Esophagus squamous epithelium (tissue), 5 donors: ENCODE data around the gene DLG5. TPM values are rescaled to one million over a fixed set of nuclear protein-coding genes. Genes with fewer than 3 reads are reported as not detected.

ENCODE experiments used
- DNase-seq: peaks from one replicate; lab custom pipeline; 2025; lab: John Stamatoyannopoulos, UW
- H3K27ac ChIP-seq, 4 donors: fragments of 200-600 bp; sonication (generic); one replicate each; pipeline ENCODE4 v1.5.1; 2016 to 2019; ENCODE audit warnings: mild to moderate bottlenecking in 1 of 4
- H3K27me3 ChIP-seq, 4 donors: fragments of 200-600 bp; sonication (generic); 1 replicate in 3 of 4; 2 replicates in 1 of 4; pipeline versions ENCODE4 v1.5.1 to v1.6.0; 2017 to 2021; ENCODE audit warnings: antibody characterized with exemption in 1 of 4
- H3K36me3 ChIP-seq, 3 donors: fragments of 200-600 bp; sonication (generic); one replicate each; pipeline ENCODE4 v1.5.1; 2016 to 2019
- H3K4me1 ChIP-seq, 3 donors: fragments of 200-600 bp; sonication (generic); one replicate each; pipeline ENCODE4 v1.5.1; 2017 to 2019
- H3K4me3 ChIP-seq, 4 donors: fragments of 200-600 bp; sonication (generic); 1 replicate in 3 of 4; 2 replicates in 1 of 4; pipeline ENCODE4 v1.5.1; 2016 to 2019; ENCODE audit warnings: mild to moderate bottlenecking in 2 of 4, moderate library complexity in 1 of 4
- H3K9me3 ChIP-seq, 3 donors: fragments of 200-600 bp; sonication (generic); one replicate each; pipeline ENCODE4 v1.5.1; 2016 to 2019
- POLR2A ChIP-seq, 4 donors: fragments of 450-650 bp; IDR thresholded peaks; one replicate each; pipeline ENCODE4 v1.6.1; 2017; ENCODE audit warnings: antibody characterized with exemption in 4 of 4, mild to moderate bottlenecking in 4 of 4, moderate library complexity in 3 of 4
- WGBS, 2 donors: methylation state at CpG; one replicate each; pipeline ENCODE4 v1.1.5; 2018; 5-methylcytosine and 5-hydroxymethylcytosine counted together
- intact Hi-C: fragments of 100-400 bp; cut with DNase I; formaldehyde crosslinking; loops from one replicate; pipeline ENCODE4 v1.15.0; 2022
- total RNA-seq, 4 donors: library from RNA; depleted of rRNA; stranded (reverse); fragments of >200 nt; gene quantifications; one replicate each; pipeline ENCODE4 v1.1.0, GENCODE V29; 2016
- TF ChIP-seq, protein P1 (sequence below), 6 experiments: fragments of 450-650 bp in 4 of 6; fragments of 200-600 bp in 2 of 6; sonication (generic) in 2 of 6; IDR thresholded peaks; one replicate each; pipeline ENCODE4 v1.5.1; 2016 to 2019; ENCODE audit warnings: antibody characterized with exemption in 6 of 6, mild to moderate bottlenecking in 4 of 6, moderate library complexity in 4 of 6
- donor health status: DM: yes; HTN: yes; CAD: no.

The DLG5 gene
- total RNA-seq, 4 donors from 2014 or later, result 34.1 to 50.9 (median 41.3) TPM

DNA sequence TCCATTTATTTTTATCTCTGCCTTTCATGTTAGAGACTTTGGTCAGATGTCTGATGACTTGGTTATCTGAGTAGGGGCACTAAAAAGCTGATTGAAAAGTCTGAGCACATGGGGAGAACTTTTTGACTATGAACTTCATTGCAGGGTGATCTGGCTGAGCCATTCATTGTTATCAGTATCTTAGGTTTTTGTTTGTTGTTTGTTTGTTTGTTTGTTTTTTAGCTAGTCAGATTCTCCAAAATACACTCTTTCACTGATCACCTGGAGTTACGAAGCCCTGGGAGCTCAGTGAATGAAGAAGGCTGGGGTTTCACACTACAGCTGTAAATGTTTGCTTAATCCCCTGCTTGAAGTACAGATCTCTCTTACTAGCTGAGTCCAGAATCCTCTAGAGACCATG lies 28.6 kb upstream of the DLG5 start:
- no peaks in the 10 kb centered on the region for H3K36me3 ChIP-seq
- no peak for TF ChIP-seq POLR2A (IDR thresholded peaks at IDR 0.05)
- no peak overlapping the region for H3K27ac ChIP-seq
- H3K9me3 ChIP-seq, result peaks cover 0 to 23% (median 22%) of the 10 kb centered on the region in 3 donors
- peaks cover 0 to 12% (median 0%) of the 10 kb centered on the region in 4 donors for H3K27me3 ChIP-seq
- H3K4me1 ChIP-seq, result peaks cover 0 to 17% (median 12%) of the 10 kb centered on the region in 3 donors
- DNase-seq, result no peak
- WGBS, 2 donors, result 57 to 93% methylated on average over 1 of the region's 1 CpG
- H3K4me3 ChIP-seq, result no peak overlapping the region
- intact Hi-C loops, result no loop called here

DNA sequence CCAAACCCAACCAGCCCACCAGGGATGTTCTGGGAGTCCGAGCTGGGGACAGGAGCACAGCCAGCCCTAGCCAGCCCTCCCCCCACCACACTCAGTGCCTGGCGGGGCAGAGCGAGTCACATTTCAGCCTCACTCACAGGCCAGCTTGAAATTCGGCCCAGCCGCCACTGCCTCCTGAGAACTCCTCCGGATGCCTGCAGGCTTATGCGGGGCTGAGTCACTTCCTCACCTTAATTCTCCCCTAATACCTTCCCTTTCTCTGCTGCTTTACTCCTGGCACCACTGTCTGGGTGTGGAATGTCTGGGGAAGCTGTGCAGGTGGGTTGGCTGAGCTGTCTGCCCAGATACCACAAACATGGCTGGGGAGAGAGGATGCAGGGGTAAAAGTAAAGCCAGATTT lies 22.6 kb upstream of the DLG5 start:
- TF ChIP-seq, protein P1, sequence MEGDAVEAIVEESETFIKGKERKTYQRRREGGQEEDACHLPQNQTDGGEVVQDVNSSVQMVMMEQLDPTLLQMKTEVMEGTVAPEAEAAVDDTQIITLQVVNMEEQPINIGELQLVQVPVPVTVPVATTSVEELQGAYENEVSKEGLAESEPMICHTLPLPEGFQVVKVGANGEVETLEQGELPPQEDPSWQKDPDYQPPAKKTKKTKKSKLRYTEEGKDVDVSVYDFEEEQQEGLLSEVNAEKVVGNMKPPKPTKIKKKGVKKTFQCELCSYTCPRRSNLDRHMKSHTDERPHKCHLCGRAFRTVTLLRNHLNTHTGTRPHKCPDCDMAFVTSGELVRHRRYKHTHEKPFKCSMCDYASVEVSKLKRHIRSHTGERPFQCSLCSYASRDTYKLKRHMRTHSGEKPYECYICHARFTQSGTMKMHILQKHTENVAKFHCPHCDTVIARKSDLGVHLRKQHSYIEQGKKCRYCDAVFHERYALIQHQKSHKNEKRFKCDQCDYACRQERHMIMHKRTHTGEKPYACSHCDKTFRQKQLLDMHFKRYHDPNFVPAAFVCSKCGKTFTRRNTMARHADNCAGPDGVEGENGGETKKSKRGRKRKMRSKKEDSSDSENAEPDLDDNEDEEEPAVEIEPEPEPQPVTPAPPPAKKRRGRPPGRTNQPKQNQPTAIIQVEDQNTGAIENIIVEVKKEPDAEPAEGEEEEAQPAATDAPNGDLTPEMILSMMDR (IDR thresholded peaks at IDR 0.05), result no peak
- TF ChIP-seq POLR2A (IDR thresholded peaks at IDR 0.05), result no peak
- H3K27ac ChIP-seq, result peak overlapping the region; percentile 55 to 73 (median 58)
- H3K9me3 ChIP-seq, result peaks cover 0 to 26% (median 22%) of the 10 kb centered on the region in 3 donors
- WGBS, 2 donors, result 13 to 20% methylated on average over 3 to 7 of the region's 7 CpGs
- no peaks in the 10 kb centered on the region for H3K36me3 ChIP-seq
- no peak for DNase-seq
- H3K4me1 ChIP-seq, result peaks cover 0 to 22% (median 0%) of the 10 kb centered on the region in 3 donors
- H3K27me3 ChIP-seq, result peaks cover 0 to 17% (median 0%) of the 10 kb centered on the region in 4 donors
- H3K4me3 ChIP-seq, result peak overlapping the region in 1 of 4 donors; percentile 26
- intact Hi-C loops, result no loop called here

DNA sequence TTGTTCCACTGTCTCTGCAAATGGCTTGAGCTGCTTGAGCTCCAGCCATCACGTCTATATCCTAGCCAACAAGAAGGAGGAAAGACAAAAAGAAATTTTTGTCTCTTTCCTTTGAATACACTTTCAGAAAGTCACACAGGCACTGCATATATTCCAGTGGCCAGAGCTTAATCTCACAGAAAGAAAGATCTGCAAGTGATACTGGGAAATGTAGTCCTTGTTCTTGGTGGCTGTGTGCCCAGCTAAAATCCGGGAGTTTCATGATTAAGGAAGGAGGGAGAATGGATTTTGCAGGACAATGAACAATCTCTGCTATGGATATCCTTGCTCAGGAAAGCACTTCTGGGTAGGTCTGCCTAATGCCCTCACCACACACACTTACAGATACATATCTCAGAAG lies 19.5 kb upstream of the DLG5 start:
- H3K27me3 ChIP-seq, result peaks cover 0 to 5% (median 0%) of the 10 kb centered on the region in 4 donors
- H3K9me3 ChIP-seq, result peaks cover 0 to 12% (median 9%) of the 10 kb centered on the region in 3 donors
- H3K4me3 ChIP-seq, result no peak overlapping the region
- DNase-seq, result no peak
- TF ChIP-seq, protein P1 (IDR thresholded peaks at IDR 0.05), result no peak
- TF ChIP-seq POLR2A (IDR thresholded peaks at IDR 0.05), result no peak
- no peaks in the 10 kb centered on the region for H3K36me3 ChIP-seq
- intact Hi-C loops, result no loop called here
- peaks cover 0 to 47% (median 9%) of the 10 kb centered on the region in 3 donors for H3K4me1 ChIP-seq
- H3K27ac ChIP-seq, result no peak overlapping the region
- 43% methylated on average over 2 of the region's 2 CpGs for WGBS, 2 donors

DNA sequence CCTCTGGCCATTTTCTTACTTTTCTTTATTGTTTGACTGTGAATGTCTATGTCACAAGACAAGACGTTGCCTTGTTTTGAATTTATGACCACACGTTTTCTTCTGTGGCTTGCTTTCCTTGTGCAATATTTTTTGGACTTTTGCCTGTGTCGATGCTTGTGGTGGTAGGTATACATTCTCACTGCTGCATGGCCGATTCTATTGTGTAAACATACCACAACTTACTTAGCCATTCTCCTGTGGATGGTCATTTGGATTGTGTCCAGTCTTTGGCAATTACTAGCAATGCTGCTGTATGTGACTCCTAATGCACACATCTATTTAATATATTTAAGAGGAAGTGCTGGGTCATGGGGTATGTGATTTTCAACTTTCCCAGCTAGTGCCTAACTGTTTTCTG lies 18.0 kb upstream of the DLG5 start:
- 16 to 37% methylated on average over 4 of the region's 4 CpGs for WGBS, 2 donors
- peaks cover 0 to 5% (median 0%) of the 10 kb centered on the region in 4 donors for H3K27me3 ChIP-seq
- no peak overlapping the region for H3K27ac ChIP-seq
- no peaks in the 10 kb centered on the region for H3K9me3 ChIP-seq
- TF ChIP-seq, protein P1 (IDR thresholded peaks at IDR 0.05), result no peak
- no peak for TF ChIP-seq POLR2A (IDR thresholded peaks at IDR 0.05)
- intact Hi-C loops, result no loop called here
- DNase-seq, result no peak
- no peaks in the 10 kb centered on the region for H3K36me3 ChIP-seq
- no peak overlapping the region for H3K4me3 ChIP-seq
- peaks cover 0 to 56% (median 13%) of the 10 kb centered on the region in 3 donors for H3K4me1 ChIP-seq

DNA sequence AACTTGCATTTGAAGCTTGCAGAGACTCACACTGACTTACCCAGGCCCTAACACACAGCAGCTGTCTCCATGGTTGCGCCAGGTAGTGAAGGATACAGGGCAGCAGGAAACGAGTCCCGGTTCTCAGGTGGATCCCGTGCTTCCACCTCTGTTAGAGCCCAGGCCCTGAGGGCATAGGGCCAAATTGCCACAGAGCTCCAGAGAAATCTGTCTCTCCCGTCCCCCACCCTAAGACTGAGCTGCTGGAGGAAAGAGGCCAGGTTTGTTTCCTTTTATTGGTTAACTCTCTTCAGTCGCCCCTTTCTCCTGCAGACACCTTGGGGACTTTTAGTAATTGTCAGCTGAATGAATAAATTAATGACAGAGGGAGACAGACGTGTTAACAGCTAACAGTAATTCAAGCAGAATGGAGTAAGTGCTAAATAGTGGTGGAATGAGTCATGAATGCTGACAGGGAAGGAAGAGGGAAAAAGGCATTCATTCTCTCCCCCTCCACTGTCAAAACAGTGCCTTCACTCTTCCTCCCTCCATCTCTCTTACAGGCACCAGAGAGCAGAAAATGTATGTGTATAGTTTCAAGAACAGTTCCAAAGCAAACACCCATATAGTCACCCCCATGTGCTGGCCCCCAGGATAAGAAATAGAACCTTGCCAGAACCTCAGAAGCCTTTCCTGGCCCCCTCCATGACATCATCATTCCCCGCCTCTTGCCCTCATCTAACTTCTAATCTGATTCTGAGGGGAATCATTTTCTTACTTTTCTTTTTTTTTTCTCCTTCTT lies 16.8 kb upstream of the DLG5 start:
- no peaks in the 10 kb centered on the region for H3K9me3 ChIP-seq
- no peak for DNase-seq
- intact Hi-C loops, result no loop called here
- TF ChIP-seq POLR2A (IDR thresholded peaks at IDR 0.05), result no peak
- TF ChIP-seq, protein P1 (IDR thresholded peaks at IDR 0.05), result no peak
- H3K27ac ChIP-seq, result peak overlapping the region in 3 of 4 donors; percentile 25 to 35 (median 30)
- H3K27me3 ChIP-seq, result peaks cover 0 to 5% (median 0%) of the 10 kb centered on the region in 4 donors
- 15 to 38% methylated on average over 6 of the region's 8 CpGs for WGBS, 2 donors
- H3K36me3 ChIP-seq, result no peaks in the 10 kb centered on the region
- no peak overlapping the region for H3K4me3 ChIP-seq
- peaks cover 0 to 49% (median 15%) of the 10 kb centered on the region in 3 donors for H3K4me1 ChIP-seq
